NCI-H2107 treated with DMSO at 0.1 percent for 48 hours (cell line): Measurements from ENCODE around the gene PRRC2A.
"Not testable (repeated sequence)": the region's sequence is repeated elsewhere in the genome, so short reads cannot be mapped to it uniquely, and the experiment has no call there.

ENCODE experiments used
- DNase-seq: peaks from one replicate; lab custom pipeline; 2025; ENCODE audit not compliant: unreplicated experiment; lab: John Stamatoyannopoulos, UW

The PRRC2A gene

GRCh38 chr6:31585491-31585890, 35.0 kb upstream of the PRRC2A start:
- no peak for DNase-seq

- DNase-seq, result no peak
Measured at GRCh38 chr6:31586008-31586407, 34.5 kb upstream of the PRRC2A start, which contains the start of gene LST1. Gene LST1 (plus strand): TSS chr6:31586277. CDS start chr6:31587300, 1,023 bp downstream.

- DNase-seq, result no peak
Measured at GRCh38 chr6:31586599-31587281, 33.8 kb upstream of the PRRC2A start.

GRCh38 chr6:31587791-31588777, 32.4 kb upstream of the PRRC2A start:
- no peak for DNase-seq

GRCh38 chr6:31588871-31589650, 31.5 kb upstream of the PRRC2A start:
- DNase-seq, result no peak

- not testable (repeated sequence) for DNase-seq
Measured at GRCh38 chr6:31590691-31591090, 29.8 kb upstream of the PRRC2A start.

GRCh38 chr6:31592396-31592771, 28.1 kb upstream of the PRRC2A start:
- no peak for DNase-seq

GRCh38 chr6:31597006-31597405, 23.5 kb upstream of the PRRC2A start:
- DNase-seq, result no peak

GRCh38 chr6:31607317-31607716, 13.2 kb upstream of the PRRC2A start:
- no peak for DNase-seq

- DNase-seq, result no peak
Measured at GRCh38 chr6:31609519-31610406, 10.8 kb upstream of the PRRC2A start.

- no peak for DNase-seq
Measured at GRCh38 chr6:31610968-31611367, 9.5 kb upstream of the PRRC2A start.

GRCh38 chr6:31614075-31614619, 6.4 kb upstream of the PRRC2A start:
- DNase-seq, result no peak

- DNase-seq, result no peak
Measured at GRCh38 chr6:31614684-31615578, 5.6 kb upstream of the PRRC2A start, which contains the start of gene AIF1. Gene AIF1 (plus strand): TSS chr6:31615234. CDS start chr6:31615330, 96 bp downstream.

- no peak for DNase-seq
Measured at GRCh38 chr6:31615748-31616147, 4.8 kb upstream of the PRRC2A start.

- no peak for DNase-seq
Measured at GRCh38 chr6:31617010-31617409, 3.5 kb upstream of the PRRC2A start.

GRCh38 chr6:31619805-31620585, 520 bp upstream of the PRRC2A start:
- DNase-seq, result peak; percentile 92

GRCh38 chr6:31621320-31621939, 915 bp downstream of the PRRC2A start:
- no peak for DNase-seq

GRCh38 chr6:31621991-31622390, 1.5 kb downstream of the PRRC2A start:
- DNase-seq, result no peak
